ENCODE measurements around the gene SUFU.

The SUFU gene

DNA sequence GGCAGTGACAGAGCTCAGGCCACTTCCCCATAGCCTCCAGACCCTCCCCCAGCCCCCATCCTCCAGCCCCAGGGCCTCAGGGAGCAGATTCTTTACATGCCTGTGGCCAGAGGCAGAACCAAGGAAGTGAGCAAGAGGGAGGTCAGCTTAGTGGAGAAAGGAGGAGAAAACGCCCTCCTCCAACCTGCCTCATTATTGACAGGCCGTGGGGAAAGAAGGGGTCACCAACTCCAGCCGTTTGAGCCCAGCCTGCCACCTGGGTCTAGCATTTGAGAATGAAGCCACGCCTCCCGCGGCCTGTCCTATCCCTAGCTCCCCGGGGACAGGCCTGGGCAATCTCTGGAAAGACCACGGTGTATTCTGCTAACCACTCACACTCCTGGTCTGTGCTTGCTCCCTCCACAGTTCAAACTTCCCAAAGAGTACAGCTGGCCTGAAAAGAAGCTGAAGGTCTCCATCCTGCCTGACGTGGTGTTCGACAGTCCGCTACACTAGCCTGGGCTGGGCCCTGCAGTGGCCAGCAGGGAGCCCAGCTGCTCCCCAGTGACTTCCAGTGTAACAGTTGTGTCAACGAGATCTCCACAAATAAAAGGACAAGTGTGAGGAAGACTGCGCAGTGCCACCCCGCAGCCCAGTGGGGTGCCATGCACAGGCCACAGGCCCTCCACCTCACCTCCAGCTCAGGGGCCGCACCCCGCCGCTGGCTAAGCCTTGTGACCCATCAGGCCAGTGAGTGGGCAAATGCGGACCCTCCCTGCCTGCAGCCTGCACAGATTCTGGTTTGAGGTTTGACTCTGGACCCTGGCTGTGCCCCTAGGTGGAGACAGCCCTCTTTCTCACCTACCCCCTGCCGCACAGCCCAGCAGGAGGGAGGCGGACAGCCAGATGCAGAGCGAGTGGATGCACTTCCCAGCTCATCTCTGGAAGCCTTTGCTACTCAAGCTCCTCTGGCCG, 126.2 kb downstream of the SUFU start:
- CTCF ChIA-PET, result interaction anchor here (0.5 to 1.0 kb wide), 3 partner anchors 14 to 93 kb away, joined by 3 read pairs; partner anchors contain the start of gene TRIM8
- TF ChIP-seq, protein P1, sequence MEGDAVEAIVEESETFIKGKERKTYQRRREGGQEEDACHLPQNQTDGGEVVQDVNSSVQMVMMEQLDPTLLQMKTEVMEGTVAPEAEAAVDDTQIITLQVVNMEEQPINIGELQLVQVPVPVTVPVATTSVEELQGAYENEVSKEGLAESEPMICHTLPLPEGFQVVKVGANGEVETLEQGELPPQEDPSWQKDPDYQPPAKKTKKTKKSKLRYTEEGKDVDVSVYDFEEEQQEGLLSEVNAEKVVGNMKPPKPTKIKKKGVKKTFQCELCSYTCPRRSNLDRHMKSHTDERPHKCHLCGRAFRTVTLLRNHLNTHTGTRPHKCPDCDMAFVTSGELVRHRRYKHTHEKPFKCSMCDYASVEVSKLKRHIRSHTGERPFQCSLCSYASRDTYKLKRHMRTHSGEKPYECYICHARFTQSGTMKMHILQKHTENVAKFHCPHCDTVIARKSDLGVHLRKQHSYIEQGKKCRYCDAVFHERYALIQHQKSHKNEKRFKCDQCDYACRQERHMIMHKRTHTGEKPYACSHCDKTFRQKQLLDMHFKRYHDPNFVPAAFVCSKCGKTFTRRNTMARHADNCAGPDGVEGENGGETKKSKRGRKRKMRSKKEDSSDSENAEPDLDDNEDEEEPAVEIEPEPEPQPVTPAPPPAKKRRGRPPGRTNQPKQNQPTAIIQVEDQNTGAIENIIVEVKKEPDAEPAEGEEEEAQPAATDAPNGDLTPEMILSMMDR (conservative IDR thresholded peaks at IDR 0.05; ENCODE audit: low read depth), result no peak
- POLR2A ChIA-PET (ENCODE audit: low non-redundant PET), result interaction anchor here (0.9 to 1.0 kb wide), 2 partner anchors 12 to 15 kb away, joined by 3 to 16 read pairs; no protein-coding TSS in a partner anchor
- peak; percentile 79 for DNase-seq (ENCODE audit: low spot score)
- H3K27ac ChIP-seq, result peak overlapping the region; percentile 78

DNA sequence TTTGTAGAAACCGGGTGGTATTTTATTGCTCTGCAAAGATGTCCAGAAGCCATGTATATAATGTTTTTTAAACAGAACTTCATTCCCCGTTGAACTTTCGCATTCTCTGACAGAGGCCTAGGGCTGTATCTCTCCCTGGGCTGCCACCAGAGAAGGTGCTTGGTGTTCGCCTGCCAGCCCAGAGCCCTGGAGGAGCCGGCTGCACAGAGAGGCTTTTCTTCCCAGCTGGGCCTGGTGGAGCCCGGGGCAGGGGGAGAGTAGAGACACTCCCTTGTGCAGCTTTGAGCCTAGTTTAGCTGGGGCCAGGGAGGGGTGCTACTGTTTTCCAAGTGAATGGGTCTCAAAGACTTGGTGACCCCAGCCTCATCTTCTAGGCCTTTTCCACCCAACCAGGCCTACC, 126.9 kb downstream of the SUFU start:
- TF ChIP-seq, protein P1 (conservative IDR thresholded peaks at IDR 0.05; ENCODE audit: low read depth), result no peak
- ChIA-PET CTCF (interaction anchor here (0.5 kb wide), 1 partner anchor 92 kb away, joined by 3 read pairs; no protein-coding TSS in a partner anchor), POLR2A (ENCODE audit: low non-redundant PET) (no interaction called here)
- no peak for DNase-seq (ENCODE audit: low spot score)
- peak overlapping the region; percentile 78 for H3K27ac ChIP-seq

DNA sequence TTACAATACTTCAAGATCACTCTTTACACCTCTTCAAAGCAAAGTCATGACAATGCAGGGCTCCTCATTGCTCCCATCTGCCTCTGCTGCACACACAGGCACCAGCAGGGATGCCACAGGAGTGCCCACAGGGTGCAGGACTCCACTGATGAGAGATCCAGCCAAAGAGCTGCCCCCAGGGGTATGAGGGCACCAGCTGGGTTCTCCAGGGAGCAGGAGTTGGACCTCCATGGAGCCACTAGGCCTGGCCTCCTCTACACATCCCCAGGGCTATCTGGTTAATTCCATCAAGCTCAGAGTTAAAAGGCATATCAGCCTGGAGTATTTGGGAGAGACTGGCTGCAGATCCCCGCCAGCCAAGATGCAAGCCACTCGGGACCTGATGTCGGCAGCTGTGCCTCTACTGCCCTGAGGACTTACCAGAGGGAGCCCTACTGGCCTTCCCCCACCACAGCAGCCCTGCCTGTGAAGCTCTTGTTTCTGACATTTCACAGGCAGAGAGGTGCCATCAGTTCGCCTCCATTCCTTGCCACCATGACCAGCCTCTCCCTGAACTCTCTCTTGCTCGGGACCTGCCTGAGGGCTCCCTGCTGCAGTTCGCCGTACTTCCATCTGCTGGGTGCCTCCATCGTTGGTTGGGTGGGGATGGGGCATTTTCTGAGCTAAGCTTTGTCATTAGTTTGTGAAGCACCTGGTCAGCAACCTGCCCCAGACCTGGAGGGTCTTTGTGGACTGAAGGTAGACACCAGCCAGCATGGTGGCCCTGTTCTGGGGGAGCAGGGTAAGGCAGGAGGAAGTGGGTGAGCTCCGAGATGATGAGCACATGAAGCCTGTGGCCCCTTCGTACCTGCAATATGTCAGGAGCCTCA, 128.0 kb downstream of the SUFU start:
- DNase-seq (ENCODE audit: low spot score), result no peak
- peak overlapping the region; percentile 78 for H3K27ac ChIP-seq
- TF ChIP-seq, protein P1 (conservative IDR thresholded peaks at IDR 0.05; ENCODE audit: low read depth), result no peak
- POLR2A ChIA-PET (ENCODE audit: low non-redundant PET), result interaction anchor here (0.6 to 1.0 kb wide), 2 partner anchors 10 to 179 kb away, joined by 3 to 4 read pairs; no protein-coding TSS in a partner anchor
- CTCF ChIA-PET, result no interaction called here

DNA sequence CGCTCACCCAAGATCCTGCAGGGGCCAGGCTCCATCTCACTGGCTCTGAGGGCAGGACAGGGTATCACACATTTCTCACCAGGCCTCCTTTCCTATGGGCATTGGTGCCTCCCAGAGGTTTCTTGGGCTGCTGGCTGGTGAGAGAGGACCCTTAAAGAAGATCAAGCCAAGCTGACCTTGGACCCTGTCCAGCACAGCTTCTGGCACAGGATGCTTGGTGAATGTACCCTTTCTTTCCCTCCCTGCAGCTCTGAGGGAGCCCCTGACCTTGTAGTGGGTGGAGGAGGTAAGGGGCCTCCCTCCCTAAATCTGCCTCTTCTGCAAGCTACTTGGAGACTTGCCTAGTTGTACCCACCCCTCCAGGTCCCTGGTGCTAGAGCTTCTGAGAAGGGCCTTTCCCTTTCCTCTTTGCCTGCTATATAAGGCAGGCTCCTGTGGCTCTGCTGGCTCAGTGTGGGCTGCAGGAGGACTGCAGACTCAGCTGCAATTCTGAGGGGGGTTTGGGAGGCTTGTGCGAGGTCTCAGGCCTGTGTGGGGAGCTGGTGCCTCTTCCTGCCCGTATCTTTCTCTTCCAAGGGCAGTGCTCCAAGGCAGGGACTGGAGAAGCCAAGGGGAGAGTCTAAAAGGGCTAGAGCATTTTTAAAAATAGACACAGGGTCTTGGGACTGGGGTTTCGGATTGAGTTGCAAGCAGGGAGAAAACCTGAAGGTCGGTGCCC, 128.8 kb downstream of the SUFU start:
- ChIA-PET CTCF (no interaction called here), POLR2A (ENCODE audit: low non-redundant PET) (interaction anchor here (0.6 kb wide), 1 partner anchor 172 kb away, joined by 3 read pairs; no protein-coding TSS in a partner anchor)
- TF ChIP-seq, protein P1 (conservative IDR thresholded peaks at IDR 0.05; ENCODE audit: low read depth), result no peak
- DNase-seq (ENCODE audit: low spot score), result no peak
- peak overlapping the region; percentile 78 for H3K27ac ChIP-seq

DNA sequence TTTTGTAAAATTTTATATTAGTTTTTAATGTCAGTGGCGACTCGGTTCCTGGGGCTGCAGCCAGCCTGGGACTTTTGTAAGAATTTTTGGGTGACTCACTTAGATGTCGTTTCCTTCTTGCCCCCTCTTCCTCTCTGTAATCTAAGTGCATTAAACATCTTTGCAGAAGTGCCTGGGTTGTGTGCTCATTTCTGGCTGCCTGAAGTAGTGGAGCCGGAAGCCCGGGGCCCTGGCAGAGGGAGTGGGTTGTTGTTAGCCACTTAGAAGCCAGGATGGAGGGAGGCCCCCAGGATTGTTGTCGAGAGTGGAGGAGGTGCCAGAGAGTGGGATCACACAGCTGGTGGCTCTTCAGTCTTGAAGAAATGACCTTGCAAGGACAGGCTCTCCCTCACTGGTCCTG, 129.5 kb downstream of the SUFU start:
- TF ChIP-seq, protein P1 (conservative IDR thresholded peaks at IDR 0.05; ENCODE audit: low read depth), result no peak
- ChIA-PET POLR2A (ENCODE audit: low non-redundant PET) (interaction anchor here (0.6 kb wide), 1 partner anchor 109 kb away, joined by 3 read pairs; no protein-coding TSS in a partner anchor), CTCF (no interaction called here)
- no peak for DNase-seq (ENCODE audit: low spot score)
- H3K27ac ChIP-seq, result peak overlapping the region; percentile 78
